ENCODE results near the gene KLHDC1.
"Not testable (repeated sequence)": the region's sequence is repeated elsewhere in the genome, so short reads cannot be mapped to it uniquely, and the experiment has no call there.

- not testable (repeated sequence) for TF ChIP-seq YY1 (IDR thresholded peaks at IDR 0.05; ENCODE audit: extremely low read depth, insufficient replicate concordance, low read depth, low read length); POLR2A (IDR thresholded peaks at IDR 0.05; ENCODE audit: borderline replicate concordance, extremely low read depth, insufficient read depth, insufficient read length); SP1 (IDR thresholded peaks at IDR 0.05; ENCODE audit: low read depth); CTCF (IDR thresholded peaks at IDR 0.05 in 2 of 3, conservative IDR thresholded peaks at IDR 0.05 in 1 of 3; ENCODE audit: borderline replicate concordance in 1 of 3, insufficient read depth in 1 of 3, low read depth in 2 of 3, low read length in 2 of 3); EZH2 (IDR thresholded peaks at IDR 0.05); REST (IDR thresholded peaks at IDR 0.05; ENCODE audit: low read depth); FOSL1 (IDR thresholded peaks at IDR 0.05; ENCODE audit: low read depth)
Measured at GRCh38 chr14:49721733-49722435, 29.0 kb downstream of the KLHDC1 start.

Data from HCT116 (cell line).